GM21786 (cell line): ENCODE results near the gene TMEM238L.

Experiments used
- ATAC-seq: cut with Tn5 transposase; IDR thresholded peaks from one replicate; pipeline ENCODE4 v1.9.1; 2021; ENCODE audit not compliant: unreplicated experiment

Gene TMEM238L

DNA sequence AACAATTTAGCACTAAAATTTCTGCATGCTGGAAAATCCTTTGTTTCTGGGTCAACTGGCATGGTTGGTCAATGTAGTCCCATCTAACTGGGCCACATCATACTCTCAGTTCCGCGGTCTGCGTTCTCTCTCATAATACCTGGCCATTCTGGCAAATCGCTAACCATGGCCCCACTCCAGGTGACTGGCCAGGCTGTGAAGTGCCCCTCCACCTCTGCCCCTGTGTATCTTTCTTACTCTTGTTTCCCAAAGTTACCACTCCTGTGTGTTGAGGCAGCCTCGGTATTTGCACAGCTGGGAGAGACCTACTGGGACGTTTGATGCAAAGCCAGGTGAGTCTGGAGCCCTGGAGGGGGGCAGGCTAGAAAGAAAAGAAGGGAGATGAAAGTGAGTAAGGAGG is 2.0 kb upstream of the TMEM238L start:
- ATAC-seq: no peak

DNA sequence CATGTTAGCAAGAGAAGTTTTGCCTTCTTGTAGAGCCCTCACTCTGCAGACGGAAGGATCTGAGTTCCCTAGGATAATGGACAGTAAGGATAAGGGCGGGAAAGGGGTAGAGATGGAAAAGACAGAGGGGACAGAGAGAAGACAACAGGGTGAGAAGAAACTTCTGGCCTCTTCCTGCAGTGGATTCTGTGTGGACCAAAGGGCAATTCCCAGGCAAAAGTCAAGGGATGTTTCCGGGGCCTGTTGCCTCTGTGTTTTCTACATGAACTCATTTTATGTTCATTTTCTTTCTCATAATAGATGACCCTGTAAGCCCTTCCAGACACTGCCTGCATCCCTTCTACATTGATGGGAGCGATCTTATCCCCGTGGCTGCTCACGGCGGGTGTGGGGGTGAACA is 647 bp upstream of the TMEM238L start:
- ATAC-seq: no peak

DNA sequence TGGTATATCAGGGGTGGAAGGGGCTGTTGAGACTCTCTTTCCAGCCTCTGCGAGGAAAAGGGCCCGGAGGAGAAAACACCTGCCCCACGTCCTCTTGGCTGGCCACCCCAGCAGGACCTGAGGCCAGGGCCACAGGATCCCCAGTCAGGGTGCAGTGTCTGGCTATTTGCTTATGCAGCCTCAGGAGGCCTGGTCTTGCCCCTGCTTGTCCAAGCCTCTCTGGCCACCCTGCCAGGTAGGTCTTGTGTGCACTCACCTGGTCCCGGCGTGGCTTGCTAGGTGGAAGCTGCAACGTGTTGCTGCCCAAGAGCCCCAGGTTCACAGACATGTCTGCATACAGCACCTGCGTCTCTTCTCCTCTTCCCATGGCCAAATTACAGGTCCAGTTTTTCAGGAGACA is 549 bp downstream of the TMEM238L start:
- no peak for ATAC-seq

DNA sequence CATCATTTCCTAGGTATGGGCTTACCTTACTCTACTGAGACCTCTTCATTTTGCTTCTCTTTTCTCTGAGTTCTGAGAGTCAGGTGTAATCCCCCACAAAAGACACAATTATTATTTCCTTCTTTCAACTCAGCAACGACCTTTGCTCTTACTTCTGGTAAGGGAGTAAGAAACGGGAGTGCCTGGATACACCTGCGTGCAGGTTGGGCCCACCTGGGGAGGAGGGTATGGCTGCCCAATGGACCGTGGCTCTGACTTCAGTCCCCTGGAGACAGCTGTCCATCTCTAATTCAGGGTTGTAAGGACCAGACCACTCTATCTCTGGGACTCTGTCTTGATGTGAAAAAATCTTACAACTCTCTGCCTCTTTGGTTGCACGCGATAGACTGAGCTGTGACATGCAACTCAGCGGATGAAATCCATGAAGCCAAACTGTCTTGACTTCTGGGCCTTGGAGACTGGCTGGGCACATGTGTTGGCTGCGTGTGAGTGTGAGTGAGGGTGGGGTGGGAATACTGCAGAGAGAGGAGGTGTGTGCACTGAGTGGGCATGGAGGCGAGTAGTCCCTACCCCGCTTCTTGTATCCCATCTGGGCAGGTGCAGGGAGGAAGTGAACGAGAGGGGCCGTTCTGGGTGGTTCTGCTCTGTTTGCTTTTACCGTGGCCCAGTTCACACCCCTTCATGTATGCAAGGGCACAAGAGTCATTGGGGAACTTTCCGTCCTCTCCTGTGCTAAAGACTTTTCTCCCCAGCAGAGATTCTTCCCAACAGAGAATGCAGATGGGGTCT is 1.2 kb downstream of the TMEM238L start:
- ATAC-seq: no peak

DNA sequence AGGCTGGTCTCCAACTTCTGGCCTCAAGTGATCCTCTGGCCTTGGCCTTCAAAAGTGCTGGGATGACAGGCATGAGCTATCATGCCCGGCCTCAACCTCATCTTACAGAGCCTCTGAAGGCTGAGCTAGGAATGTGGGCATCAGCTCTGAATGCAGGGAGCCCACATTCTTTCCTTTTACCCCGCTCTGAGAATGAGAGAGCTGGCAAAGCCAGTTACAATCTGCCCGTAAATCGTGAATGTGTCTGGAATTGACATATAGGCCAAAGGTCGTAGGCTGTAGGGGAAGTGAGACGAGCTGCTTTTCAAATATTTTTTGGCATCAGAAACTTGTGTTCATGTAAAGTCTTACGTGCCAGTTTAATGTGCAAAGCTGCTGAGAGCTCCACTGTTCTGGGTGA is 4.5 kb downstream of the TMEM238L start:
- ATAC-seq: no peak

DNA sequence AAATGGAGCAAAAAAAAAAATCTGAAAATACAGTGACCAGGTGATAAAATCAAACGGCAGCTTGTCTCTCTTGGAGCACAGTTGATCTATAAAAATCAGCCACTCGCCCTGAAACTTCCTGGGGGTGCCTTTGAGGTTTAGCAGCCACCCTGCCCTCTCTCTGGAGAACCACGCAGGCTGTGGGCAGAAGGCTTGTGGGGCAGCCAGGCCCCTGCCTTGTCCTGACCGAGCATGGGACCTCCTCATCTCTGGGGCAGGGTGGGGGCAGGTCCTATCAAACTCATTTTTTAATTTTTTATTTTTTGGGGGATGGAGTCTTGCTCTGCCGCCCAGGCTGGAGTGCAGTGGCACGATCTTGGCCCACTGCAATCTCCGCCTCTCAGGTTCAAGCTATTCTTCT is 5.0 kb downstream of the TMEM238L start:
- no peak for ATAC-seq

DNA sequence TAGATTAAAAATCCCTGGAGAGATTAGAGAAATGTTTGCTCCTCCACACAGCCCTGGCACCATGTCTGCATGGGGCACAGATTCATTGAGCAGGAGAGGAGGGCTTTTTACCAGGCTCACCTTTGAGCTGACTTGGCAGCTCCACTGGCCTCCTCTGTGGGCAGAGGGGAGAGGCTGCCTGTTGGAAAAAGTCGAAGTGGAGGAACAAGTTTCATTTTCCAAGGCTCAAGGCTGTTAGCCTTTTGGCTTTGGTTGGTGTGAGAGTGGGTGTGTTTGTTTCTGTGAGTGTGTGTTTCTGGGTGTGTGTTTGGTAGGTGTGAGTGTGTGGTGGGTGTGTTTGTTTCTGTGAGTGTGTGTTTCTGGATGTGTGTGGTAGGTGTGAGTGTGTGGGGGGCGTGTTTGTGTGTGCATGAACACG is 5.6 kb downstream of the TMEM238L start:
- no peak for ATAC-seq

DNA sequence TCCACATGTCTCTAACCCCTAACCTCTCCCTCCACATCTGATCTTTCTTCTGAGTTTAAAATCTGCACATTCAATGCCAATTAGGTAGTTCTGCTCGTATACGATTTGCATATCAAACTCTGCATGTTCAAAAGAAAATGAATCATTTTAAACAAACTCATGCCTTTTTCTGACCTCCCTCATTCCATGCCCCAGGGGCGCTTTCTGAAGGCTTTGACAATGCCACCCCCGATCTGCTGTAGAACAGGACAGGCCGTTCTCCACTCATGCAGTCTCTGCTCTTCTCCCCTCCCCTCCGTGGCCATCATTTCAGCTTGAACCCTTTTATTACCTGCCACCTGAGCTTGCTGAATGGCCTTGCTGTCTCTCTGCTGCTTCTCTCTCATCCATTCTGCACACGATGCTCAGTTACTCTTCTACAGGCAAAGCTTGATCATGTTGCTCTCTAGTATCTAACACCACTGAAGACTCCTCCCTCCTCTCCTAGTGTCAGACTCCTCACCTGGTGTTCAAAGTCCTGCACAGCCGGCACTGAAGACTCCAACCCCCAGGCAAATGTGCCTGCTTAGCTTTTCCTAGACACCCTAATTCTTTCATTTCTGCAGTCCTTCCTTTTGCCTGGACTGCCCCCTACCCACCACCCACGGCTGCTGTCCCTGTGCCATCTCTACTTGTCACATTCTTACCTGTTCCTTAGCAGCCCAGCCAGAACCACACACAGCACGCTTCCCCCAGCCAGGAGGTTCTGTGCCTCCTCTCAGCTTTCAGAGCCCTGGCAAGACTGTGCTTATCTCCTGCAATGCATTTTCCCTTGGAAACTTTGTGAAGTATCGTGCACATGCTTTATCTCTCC is 6.2 kb downstream of the TMEM238L start:
- ATAC-seq: no peak

DNA sequence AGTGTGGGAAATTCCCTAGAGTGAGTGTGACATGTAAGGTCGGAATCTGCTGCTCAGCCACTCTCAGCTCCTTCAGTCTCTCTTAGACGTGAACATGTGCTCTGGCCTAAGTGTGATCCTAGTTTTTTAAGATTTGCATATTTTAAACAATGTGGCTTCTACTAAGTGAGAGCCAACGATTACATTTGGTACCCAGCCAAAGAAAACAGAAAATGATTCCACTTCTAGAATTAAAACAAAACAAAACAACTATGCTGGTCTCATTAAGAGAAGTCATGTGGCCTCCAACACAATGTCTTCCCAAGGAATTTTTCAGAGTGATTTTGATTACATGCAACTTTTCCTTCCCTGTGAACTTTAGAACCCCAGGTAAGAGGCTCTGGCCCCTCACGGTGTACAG is 10.1 kb downstream of the TMEM238L start:
- ATAC-seq: no peak

DNA sequence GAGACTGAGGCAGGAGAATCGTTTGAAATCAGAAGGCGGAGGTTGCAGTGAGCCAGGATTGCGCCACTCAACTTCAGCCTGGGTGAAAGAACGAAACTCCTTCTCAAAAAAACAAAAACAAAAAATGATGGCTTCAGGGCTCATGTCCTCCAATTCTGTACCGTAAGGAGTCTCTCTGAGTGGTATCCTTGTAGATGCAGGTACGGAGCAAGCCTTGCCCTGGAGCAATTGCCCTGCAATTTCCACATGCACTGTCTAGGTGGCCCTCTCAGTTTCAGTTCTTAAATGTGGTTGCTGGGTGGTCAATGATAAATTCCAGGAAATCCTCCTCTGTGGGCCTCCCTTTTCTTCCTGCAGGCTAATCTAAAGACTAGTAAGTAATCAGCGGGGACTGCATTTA is 10.6 kb downstream of the TMEM238L start:
- no peak for ATAC-seq

DNA sequence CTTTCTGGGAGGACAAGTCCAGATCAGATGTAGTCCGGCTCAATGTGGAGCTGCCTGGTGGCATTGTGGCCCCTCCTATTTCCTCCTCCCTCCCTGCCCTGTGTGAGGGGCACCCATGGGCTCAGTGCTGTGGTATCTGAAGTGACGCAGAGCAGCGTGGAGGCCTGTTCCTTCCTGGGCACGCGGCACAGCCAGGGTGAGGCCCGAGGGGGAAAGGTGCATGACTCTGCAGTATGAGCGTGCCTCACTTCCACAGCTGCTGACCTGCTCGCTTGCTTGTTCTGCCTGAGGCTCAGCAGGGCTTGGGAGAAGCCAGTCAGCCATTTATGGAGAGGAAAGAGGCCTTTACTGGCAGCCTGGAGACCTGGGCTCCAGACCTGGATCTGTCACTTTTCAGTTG is 11.7 kb downstream of the TMEM238L start:
- ATAC-seq: no peak

DNA sequence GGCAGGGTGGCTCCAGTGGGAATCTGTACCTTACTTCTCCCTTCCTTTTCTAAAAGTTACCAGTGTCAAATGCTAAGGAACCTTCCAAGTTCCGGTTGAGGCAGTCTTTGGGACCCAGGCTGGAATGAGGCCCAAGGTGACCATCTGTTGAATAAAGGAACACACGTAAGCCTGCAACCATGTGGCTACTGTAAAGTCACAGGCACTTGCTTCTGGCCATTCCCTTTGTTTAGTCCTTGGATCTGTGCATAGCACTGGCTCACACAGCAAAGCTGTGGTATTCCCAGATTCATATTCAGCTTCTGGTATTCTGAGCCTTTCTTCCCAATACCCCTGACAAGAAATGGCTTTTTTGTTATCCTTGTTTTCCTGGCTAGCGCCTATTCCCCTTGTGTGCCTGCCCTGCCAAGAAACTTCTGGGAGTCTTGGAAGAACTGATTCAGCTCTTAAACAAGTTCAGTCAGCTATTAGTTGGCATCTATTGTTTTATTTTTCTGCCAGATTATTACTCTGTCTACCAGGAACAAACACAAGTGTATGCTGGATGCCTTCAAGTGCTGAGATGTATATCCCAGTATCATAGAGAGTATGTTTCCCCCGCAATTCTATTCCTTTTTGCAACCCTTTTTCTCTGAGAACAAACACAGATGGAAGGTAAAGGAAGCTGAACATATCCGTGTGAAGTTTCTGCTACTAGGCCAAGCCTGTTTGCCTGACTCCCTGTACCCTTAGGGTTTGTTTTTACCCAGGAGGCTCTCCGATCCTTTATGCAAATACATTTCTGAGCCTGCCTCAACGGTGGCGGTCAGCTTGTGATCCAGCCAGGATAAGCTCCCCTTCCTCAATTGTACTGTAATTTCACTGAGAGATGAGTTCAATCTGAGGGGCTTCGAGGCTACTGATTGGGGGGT is 13.2 kb downstream of the TMEM238L start:
- ATAC-seq: no peak

DNA sequence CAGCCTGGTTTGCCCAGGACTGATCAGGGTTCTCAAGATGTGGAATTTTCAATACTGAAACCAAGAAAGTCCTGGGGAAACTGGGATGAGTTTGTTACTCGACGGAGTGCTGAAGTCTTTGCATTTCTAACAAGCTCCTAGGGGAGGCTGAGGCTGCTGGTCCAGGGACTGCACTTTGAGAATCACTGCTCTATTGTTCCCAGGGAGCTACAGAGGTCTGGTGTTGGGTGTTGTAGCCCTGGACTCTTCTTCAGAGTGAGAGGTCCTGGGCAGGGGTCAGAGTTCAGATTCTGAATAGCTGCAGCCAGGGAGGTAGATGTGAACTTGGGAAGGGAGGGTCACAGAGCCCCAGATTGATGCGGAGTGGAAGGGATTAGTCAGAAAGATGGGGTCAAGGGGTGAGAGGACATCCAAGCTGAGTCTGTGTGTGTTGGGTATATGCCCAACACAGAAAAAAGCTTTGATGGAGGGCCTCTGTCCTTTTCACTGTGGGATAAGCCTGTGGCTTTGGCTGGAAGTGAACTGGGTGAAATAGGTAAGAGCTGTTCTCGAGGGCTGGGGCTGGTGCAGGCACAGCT is 14.1 kb downstream of the TMEM238L start:
- no peak for ATAC-seq

DNA sequence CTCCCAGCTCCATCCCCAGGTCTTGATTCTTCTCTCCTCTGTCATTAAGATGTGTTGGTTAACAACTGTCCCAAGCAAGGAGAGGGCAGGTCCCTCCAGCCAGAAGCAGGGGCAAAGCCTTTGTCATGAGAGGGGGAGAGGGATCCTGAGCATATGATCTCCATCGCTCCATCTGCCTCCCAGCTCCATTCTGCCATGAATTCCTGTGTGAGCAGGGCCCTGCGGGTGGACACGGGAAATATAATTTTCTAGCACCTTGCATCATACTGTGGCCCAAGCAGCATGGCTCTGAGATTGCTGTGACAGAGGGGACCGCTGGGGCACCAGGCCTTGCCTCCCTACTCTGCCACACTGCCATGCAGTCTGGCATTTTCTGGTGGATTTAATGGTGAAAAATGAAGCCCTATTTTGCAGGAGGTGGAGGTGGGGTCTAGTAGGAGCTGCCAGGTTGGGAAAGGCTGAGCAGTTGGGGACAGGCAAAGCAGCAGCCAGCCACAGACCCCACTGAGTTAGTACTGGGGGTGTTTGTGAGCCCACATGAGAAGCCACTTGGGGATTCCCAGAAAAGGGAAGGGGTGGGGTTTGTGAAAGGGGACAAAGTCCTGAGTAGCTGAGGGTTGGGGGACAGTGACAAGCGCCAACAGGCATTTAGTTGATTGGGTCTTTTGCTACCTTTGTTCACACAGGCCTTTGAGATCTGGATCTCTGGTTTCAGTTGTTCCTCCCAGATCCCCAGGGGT is 16.4 kb downstream of the TMEM238L start:
- ATAC-seq: no peak

DNA sequence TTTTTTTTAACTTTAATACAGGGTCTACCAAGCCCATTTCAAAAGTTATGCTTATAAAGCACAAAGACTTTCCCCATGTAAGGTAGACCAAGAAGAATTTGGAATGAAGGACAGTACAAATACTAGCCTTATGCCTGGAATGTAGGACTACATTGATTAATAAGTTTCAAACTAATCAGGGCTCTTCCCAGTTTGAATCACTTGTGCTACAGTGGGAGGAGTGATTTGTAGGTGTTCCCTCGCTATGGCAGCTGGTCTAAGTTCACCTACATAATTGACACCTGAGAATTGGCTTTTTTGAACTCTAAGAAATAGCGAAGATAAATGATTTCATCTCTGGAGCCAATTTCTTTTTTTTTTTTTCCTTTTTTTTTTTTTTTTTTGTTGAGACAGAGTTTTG is 18.6 kb downstream of the TMEM238L start:
- no peak for ATAC-seq

DNA sequence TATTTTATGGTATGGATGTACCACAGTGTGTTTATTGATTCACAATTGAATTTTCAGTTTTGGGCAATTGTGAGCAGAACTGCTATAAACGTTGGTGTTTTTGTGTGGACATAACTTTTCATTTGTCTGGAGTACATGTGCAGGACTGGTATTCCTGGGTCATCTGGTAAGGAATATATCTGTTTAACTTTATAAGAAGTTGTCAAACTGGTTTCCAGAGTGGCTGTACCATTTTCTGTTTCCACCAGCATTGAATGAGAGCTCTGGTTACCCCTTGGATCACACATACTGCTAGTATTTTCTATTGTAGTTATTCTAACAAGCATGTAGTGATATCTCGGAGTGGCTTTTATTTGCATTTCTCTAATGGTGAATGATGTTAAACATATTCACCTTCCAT is 24.3 kb downstream of the TMEM238L start:
- no peak for ATAC-seq

DNA sequence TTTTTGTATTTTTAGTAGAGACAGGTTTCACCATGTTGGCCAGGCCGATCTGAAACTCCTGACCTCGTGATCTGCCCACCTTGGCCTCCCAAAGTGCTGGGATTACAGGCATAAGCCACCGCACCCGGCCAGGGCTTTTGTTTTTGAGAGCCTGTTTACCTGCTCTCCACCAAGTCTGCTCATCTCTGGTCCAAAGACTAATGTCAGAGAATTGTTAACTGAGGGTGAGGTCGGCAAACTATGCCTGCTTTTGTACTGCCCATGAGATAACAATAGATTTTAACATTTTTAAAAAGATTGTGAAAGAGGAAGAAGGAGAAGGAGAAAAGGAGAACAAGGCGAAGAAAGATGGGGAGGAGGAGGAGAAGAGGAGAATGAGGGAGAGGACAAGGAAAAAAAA is 26.0 kb downstream of the TMEM238L start:
- no peak for ATAC-seq

DNA sequence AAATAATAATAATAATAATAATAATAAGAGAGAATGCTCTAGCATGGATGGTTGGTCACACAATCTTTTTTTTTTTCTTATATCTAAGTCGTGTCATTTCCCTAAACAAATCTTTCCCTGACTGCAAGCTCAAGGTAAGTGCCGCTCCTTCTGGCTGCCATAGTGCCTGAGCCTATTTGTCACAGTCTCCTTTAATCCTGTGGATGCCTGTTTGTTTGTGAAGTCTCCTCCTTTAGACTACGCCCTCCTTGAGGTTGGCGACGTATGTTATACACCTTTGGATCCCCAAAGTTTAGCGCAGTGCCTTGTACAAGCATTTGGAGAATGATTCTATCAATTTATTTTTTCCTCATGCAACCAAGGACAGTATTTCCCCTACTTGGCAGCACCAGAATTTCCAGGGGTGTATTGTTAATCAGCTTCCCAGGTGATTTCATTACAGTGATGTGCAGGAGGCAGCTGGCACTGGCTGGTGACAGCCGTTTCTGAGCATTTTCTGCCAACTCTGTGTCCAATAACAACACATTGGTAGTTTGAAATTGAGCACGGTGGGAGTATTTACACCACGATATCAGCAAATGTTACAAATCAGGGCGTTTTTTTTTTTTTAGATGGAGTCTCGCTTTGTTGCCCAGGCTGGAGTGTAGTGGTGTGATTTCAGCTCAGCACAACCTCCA is 26.6 kb downstream of the TMEM238L start:
- ATAC-seq: no peak

DNA sequence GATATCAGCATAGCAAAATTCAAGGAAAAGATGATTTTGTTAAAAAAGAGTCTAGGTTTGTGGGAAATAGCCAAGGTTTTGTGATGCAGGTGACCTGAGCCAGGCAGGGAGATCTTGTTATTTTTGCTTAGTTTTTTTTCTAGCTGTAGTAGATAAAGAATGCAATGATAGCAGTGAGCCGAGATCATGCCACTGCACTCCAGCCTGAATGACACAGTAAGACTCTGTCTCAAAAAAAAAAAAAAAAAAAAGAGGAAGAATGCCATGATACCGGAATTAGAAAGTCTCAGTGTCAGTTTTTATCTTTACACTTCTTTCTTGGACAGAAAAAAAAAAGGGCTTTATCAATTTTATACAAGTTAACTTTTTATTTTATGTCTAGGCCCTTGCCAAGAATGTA is 27.5 kb downstream of the TMEM238L start:
- ATAC-seq: no peak
